ENCODE results near the gene GPR157. TPM values are rescaled to one million over a fixed set of nuclear protein-coding genes. Genes with fewer than 3 reads are reported as not detected.

GPR157 gene
- total RNA-seq, 2 experiments from 2014 or later, result 1.4 to 5.4 TPM

GRCh38 chr1:9080705-9081291, 48.1 kb downstream of the GPR157 start:
- no peaks in the 10 kb centered on the region for H3K36me3 ChIP-seq (ENCODE audit: insufficient read depth, low read length)
- ChIA-PET CTCF (ENCODE audit: unreplicated experiment) (interaction anchor here (1.1 kb wide), 1 partner anchor 11 kb away, joined by 3 read pairs; no protein-coding TSS in a partner anchor), POLR2A (interaction anchor here (0.5 to 3.5 kb wide), 22 partner anchors 11 to 635 kb away, joined by 3 to 28 read pairs (median 4); no protein-coding TSS in a partner anchor)
- peak overlapping the region; percentile 88 for H3K4me2 ChIP-seq (ENCODE audit: low read length)
- peak overlapping the region; percentile 17; the same call in 1 of the 2 replicates for H2AFZ ChIP-seq (ENCODE audit: low read length)
- H3K9me2 ChIP-seq (ENCODE audit: insufficient read depth, low read length), result no peaks in the 10 kb centered on the region
- H3K4me3 ChIP-seq (ENCODE audit: low read depth, low read length, poor library complexity, severe bottlenecking), result peak overlapping the region; percentile 57
- TF ChIP-seq CTCF (conservative IDR thresholded peaks at IDR 0.05; ENCODE audit: low read length) (no peak), EZH2phosphoT487 (IDR thresholded peaks at IDR 0.05; ENCODE audit: borderline replicate concordance, low read depth, low read length) (no peak)
- H3K4me1 ChIP-seq (ENCODE audit: insufficient read depth, low read length, poor library complexity, severe bottlenecking), result peaks cover 100% of the 10 kb centered on the region
- no peaks in the 10 kb centered on the region for H4K20me1 ChIP-seq (ENCODE audit: insufficient read depth, low read length)
- H3K27ac ChIP-seq (ENCODE audit: low read depth, low read length, poor library complexity, severe bottlenecking), result peak overlapping the region; percentile 100
- TSS peak; percentile 96 for BruUV-seq (replicated peaks)
- intact Hi-C loops (cut with micrococcal nuclease; ENCODE audit: unreplicated experiment), result loop anchor here (1.0 kb wide), 1 partner anchor 11 kb away; the partner anchor contains the start of gene SLC2A5
- no peaks in the 10 kb centered on the region; the same call in 1 of the 2 replicates for H3K79me2 ChIP-seq (ENCODE audit: insufficient read depth, low read depth, low read length)
- 0 out of 2 replicates have a peak, but pooled peaks cover under 1% of the 10 kb centered on the region for H3K9me3 ChIP-seq (ENCODE audit: low read length)
- DNase-seq (ENCODE audit: low spot score), result peak; percentile 61

GRCh38 chr1:9079988-9080704, 48.8 kb downstream of the GPR157 start:
- H2AFZ ChIP-seq (ENCODE audit: low read length), result peak overlapping the region; percentile 17; the same call in 1 of the 2 replicates
- TF ChIP-seq CTCF (conservative IDR thresholded peaks at IDR 0.05; ENCODE audit: low read length) (no peak), EZH2phosphoT487 (IDR thresholded peaks at IDR 0.05; ENCODE audit: borderline replicate concordance, low read depth, low read length) (no peak)
- H3K4me1 ChIP-seq (ENCODE audit: insufficient read depth, low read length, poor library complexity, severe bottlenecking), result peaks cover 100% of the 10 kb centered on the region
- no peaks in the 10 kb centered on the region; the same call in 1 of the 2 replicates for H3K79me2 ChIP-seq (ENCODE audit: insufficient read depth, low read depth, low read length)
- intact Hi-C loops (cut with micrococcal nuclease; ENCODE audit: unreplicated experiment), result loop anchor here (1.0 to 10.0 kb wide), 3 partner anchors 11 to 555 kb away; partner anchors contain the start of genes RERE and SLC2A5
- DNase-seq (ENCODE audit: low spot score), result peak; percentile 94
- no peaks in the 10 kb centered on the region for H3K9me3 ChIP-seq (ENCODE audit: low read length)
- no peaks in the 10 kb centered on the region for H3K9me2 ChIP-seq (ENCODE audit: insufficient read depth, low read length)
- BruUV-seq (replicated peaks), result TSS peak; percentile 97
- peak overlapping the region; percentile 100 for H3K27ac ChIP-seq (ENCODE audit: low read depth, low read length, poor library complexity, severe bottlenecking)
- H3K4me3 ChIP-seq (ENCODE audit: low read depth, low read length, poor library complexity, severe bottlenecking), result peak overlapping the region; percentile 57
- H3K36me3 ChIP-seq (ENCODE audit: insufficient read depth, low read length), result no peaks in the 10 kb centered on the region
- H3K4me2 ChIP-seq (ENCODE audit: low read length), result peak overlapping the region; percentile 88
- ChIA-PET CTCF (ENCODE audit: unreplicated experiment) (interaction anchor here (1.1 kb wide), 1 partner anchor 10 kb away, joined by 3 read pairs; no protein-coding TSS in a partner anchor), POLR2A (interaction anchor here (0.5 to 3.5 kb wide), 11 partner anchors 10 to 636 kb away, joined by 3 to 28 read pairs (median 4); no protein-coding TSS in a partner anchor)
- no peaks in the 10 kb centered on the region for H4K20me1 ChIP-seq (ENCODE audit: insufficient read depth, low read length)
